Trophoblast cell (in vitro differentiated cells and primary cell): ENCODE data around the gene BRD2.

Experiments
- DNase-seq, 2 donors: peaks; one replicate each; pipeline ENCODE4 v3.0.0-alpha.2; 2016
- H2AFZ ChIP-seq: 2 replicates; pipeline ENCODE4 v1.6.1; 2013; ENCODE audit warnings: low read length, moderate library complexity, mild to moderate bottlenecking; ENCODE audit not compliant: insufficient read depth, poor library complexity
- H2AK5ac ChIP-seq: 2 replicates; pipeline ENCODE4 v1.6.1; 2013; ENCODE audit warnings: mild to moderate bottlenecking, low read length
- H2BK120ac ChIP-seq: 2 replicates; pipeline ENCODE4 v1.6.1; 2013; ENCODE audit warnings: low read length, mild to moderate bottlenecking, moderate library complexity; ENCODE audit not compliant: insufficient read depth, poor library complexity
- H2BK12ac ChIP-seq: 2 replicates; pipeline ENCODE4 v1.6.1; 2013; ENCODE audit warnings: mild to moderate bottlenecking, low read length, moderate library complexity
- H2BK5ac ChIP-seq: 2 replicates; pipeline ENCODE4 v1.6.1; 2013; ENCODE audit warnings: low read length, low read depth, moderate library complexity, mild to moderate bottlenecking; ENCODE audit not compliant: poor library complexity
- H3K14ac ChIP-seq: 2 replicates; pipeline ENCODE4 v1.6.1; 2013; ENCODE audit warnings: mild to moderate bottlenecking, low read length
- H3K18ac ChIP-seq: 2 replicates; pipeline ENCODE4 v1.6.1; 2013; ENCODE audit warnings: mild to moderate bottlenecking, low read length
- H3K23ac ChIP-seq: 2 replicates; pipeline ENCODE4 v1.6.1; 2013; ENCODE audit warnings: low read length
- H3K27ac ChIP-seq: 2 replicates; pipeline ENCODE4 v1.5.1; 2013; ENCODE audit warnings: low read depth, mild to moderate bottlenecking, inconsistent platforms, low read length, moderate library complexity
- H3K27me3 ChIP-seq: 2 replicates; pipeline ENCODE4 v1.6.1; 2013; ENCODE audit warnings: inconsistent platforms, mild to moderate bottlenecking, low read length, moderate library complexity; ENCODE audit not compliant: insufficient read depth
- H3K36me3 ChIP-seq, 2 experiments: 1 replicate in 1 of 2; 2 replicates in 1 of 2; pipeline ENCODE4 v1.6.1; 2013; ENCODE audit warnings: low read length in 2 of 2, mild to moderate bottlenecking in 2 of 2, moderate library complexity in 1 of 2; ENCODE audit not compliant: insufficient read depth in 2 of 2, control insufficient read depth in 1 of 2
- H3K4ac ChIP-seq: 2 replicates; pipeline ENCODE4 v1.6.1; 2013; ENCODE audit warnings: low read depth, mild to moderate bottlenecking, low read length, moderate library complexity
- H3K4me1 ChIP-seq, 2 experiments: 1 replicate in 1 of 2; 2 replicates in 1 of 2; pipeline ENCODE4 v1.6.1; 2013; ENCODE audit warnings: low read length in 2 of 2, mild to moderate bottlenecking in 2 of 2, moderate library complexity in 1 of 2; ENCODE audit not compliant: insufficient read depth in 2 of 2, control insufficient read depth in 1 of 2
- H3K4me2 ChIP-seq: 2 replicates; pipeline ENCODE4 v1.6.1; 2013; ENCODE audit warnings: inconsistent platforms, mild to moderate bottlenecking, low read length, moderate library complexity
- H3K4me3 ChIP-seq: 2 replicates; pipeline ENCODE4 v1.5.1; 2013; ENCODE audit warnings: mild to moderate bottlenecking, low read depth, low read length, inconsistent platforms
- H3K79me1 ChIP-seq: one replicate; pipeline ENCODE4 v1.6.1; 2013; ENCODE audit warnings: low read length
- H3K79me2 ChIP-seq: 2 replicates; pipeline ENCODE4 v1.6.1; 2013; ENCODE audit warnings: low read length, mild to moderate bottlenecking; ENCODE audit not compliant: control insufficient read depth, insufficient read depth, poor library complexity
- H3K9ac ChIP-seq: 2 replicates; pipeline ENCODE4 v1.6.1; 2013; ENCODE audit warnings: mild to moderate bottlenecking, low read length
- H3K9me3 ChIP-seq: 2 replicates; pipeline ENCODE4 v1.6.1; 2013; ENCODE audit warnings: low read depth, mild to moderate bottlenecking, control low read depth, inconsistent platforms, low read length; ENCODE audit not compliant: insufficient read depth
- H4K12ac ChIP-seq: 2 replicates; pipeline ENCODE4 v1.6.1; 2013; ENCODE audit warnings: low read depth, mild to moderate bottlenecking, low read length, moderate library complexity
- H4K8ac ChIP-seq: 2 replicates; pipeline ENCODE4 v1.6.1; 2013; ENCODE audit warnings: low read depth, mild to moderate bottlenecking, low read length, moderate library complexity
- H4K91ac ChIP-seq: one replicate; pipeline ENCODE4 v1.6.1; 2013; ENCODE audit warnings: low read depth, mild to moderate bottlenecking, low read length, moderate library complexity
- WGBS: extraction: QIAGEN DNeasy Blood & Tissue Kit; methylation state at CpG from one replicate; pipeline ENCODE4 v1.1.7; 2013; ENCODE audit warnings: missing lambda C conversion rate; ENCODE audit not compliant: insufficient read length, insufficient coverage; ENCODE audit errors: extremely low coverage; 5-methylcytosine and 5-hydroxymethylcytosine counted together

The BRD2 gene

DNA sequence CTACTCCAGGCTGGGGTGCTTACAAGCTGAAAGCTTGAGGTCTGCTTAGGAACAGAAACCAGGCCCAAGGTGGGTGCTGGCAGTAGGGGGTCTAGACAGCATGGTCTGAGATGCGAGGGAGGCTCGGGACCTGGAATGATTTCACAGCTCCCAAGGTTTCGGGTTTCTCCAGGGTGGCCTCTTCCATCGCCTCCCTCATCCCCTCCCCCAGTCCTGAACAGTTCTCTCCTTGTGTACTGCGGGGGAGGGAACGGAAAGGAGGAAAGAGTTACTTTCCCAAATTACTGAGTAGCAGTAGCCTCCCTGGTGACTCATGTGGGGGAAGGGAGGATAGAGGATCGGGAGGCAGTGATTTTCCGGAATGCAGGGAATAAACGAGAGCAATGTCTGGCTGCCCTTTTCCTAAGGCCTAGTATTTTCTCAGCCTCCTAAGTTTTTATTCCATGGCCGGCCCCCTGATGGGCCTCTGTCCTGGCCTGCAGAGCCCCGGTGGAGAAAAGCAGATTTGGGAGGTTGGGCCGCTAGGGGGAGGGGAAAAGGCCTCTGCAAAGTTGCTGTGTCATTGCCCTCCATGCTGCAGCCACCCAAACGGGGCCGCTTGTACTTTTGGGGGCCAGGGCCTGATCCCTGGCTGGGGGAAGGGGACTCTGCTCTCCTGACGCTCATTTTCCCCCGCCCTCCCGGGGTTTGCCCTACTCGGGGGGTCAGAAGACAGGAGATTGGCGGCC lies 1.5 kb downstream of the BRD2 start:
- H3K9ac ChIP-seq = peak overlapping the region; percentile 89
- peak overlapping the region; percentile 99 for H3K14ac ChIP-seq
- H3K36me3 ChIP-seq = peaks cover 21 to 22% of the 10 kb centered on the region in 2 experiments

DNA sequence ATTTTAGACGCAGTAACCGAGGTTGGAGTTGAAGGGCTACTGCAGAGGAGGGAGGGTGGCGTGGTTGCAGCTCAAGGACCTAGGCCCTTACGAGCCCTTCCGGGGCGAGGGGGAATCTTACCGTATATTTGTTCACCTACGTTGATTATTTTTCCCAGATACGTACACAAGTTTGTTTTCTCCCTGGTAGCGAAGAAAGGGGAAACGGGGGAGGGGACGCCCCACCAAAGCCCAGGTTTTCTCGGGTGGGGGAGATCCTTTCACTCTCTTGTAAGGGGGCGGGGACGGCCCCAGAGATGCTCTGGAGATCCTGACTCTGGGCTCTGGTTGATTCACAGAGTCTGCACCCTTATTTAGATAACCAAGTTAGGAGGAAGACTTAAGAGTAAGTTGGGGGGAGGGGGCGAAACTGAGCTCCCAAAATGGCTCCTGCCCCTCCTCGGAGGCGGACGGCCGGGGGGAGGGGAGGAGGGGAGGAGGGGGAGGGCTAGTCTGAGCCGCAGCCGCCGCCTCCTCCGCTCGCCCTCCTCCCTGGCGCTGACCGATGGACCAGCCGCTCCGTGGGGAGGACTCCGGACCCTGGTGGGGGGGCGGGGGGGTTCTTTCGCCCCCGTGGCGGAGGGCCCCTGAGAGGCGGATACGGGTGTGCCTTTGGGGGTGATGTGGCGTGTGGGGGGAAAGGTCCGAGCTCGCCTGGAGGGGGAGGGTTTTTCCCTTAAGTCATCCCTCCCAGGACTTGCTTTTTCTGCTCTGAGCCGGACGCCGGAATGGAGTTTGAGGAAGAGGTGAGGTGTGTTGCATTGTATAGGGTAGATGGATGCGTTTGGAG lies 2.2 kb downstream of the BRD2 start:
- Histone ChIP-seq H3K9me3 (peaks cover 2% of the 10 kb centered on the region), H3K23ac (no peak overlapping the region)
- WGBS = no CpG with 5 or more reads among the region's 43 CpGs

More for the DNA sequence above, 1.5 kb downstream of the BRD2 start:
- peak; percentile 73 to 89 for DNase-seq
- Histone ChIP-seq H3K4me3 (peak overlapping the region; percentile 75), H2BK12ac (peak overlapping the region; percentile 33), H3K4me2 (peak overlapping the region; percentile 61), H2BK120ac (peak overlapping the region; percentile 100), H2AK5ac (peak overlapping the region; percentile 96), H3K27me3 (no peaks in the 10 kb centered on the region), H3K23ac (no peak overlapping the region), H3K9me3 (peaks cover 2% of the 10 kb centered on the region), H2BK5ac (peak overlapping the region; percentile 99), H3K79me2 (peaks cover 52% of the 10 kb centered on the region), H2AFZ (peak overlapping the region; percentile 92), H4K12ac (peak overlapping the region; percentile 97), H3K4me1 (peaks cover 0 to 11% of the 10 kb centered on the region in 2 experiments), H3K27ac (peak overlapping the region; percentile 100), H3K18ac (peak overlapping the region; percentile 99), H4K91ac (peak overlapping the region; percentile 100), H3K4ac (peak overlapping the region; percentile 96), H4K8ac (peak overlapping the region; percentile 99), H3K79me1 (peaks cover 40% of the 10 kb centered on the region)
- WGBS = no CpG with 5 or more reads among the region's 19 CpGs

DNA sequence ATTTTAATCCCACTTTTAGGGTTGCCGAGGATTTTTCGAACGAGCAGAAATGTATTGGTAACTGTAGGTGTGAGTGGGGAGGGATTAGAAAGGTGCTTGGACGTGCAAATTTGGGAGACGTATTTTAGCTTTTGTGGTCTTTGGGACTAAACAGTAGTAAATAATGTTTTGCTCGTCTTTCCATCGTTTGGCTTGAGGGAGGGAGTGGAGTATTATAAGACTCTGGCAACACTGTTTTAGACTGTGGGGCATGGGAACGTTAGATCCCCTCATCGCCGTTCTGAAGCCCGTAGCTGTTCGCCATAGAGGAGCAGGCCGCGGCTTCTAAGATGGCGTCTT lies 2.8 kb downstream of the BRD2 start:
- Histone ChIP-seq H4K91ac (peak overlapping the region; percentile 90), H2BK120ac (peak overlapping the region; percentile 50), H2BK12ac (no peak overlapping the region), H2AFZ (no peak overlapping the region), H2AK5ac (peak overlapping the region; percentile 25), H3K4me1 (peaks cover 0 to 12% of the 10 kb centered on the region in 2 experiments), H2BK5ac (peak overlapping the region; percentile 82), H3K9me3 (peaks cover 2% of the 10 kb centered on the region), H3K4me3 (peak overlapping the region; percentile 76), H3K14ac (peak overlapping the region; percentile 90), H4K12ac (peak overlapping the region; percentile 79), H3K18ac (peak overlapping the region; percentile 82), H3K4me2 (peak overlapping the region; percentile 87), H3K79me2 (peaks cover 52% of the 10 kb centered on the region), H3K36me3 (peaks cover 26 to 29% of the 10 kb centered on the region in 2 experiments), H3K27ac (peak overlapping the region; percentile 100), H3K27me3 (no peaks in the 10 kb centered on the region), H4K8ac (peak overlapping the region; percentile 80), H3K23ac (no peak overlapping the region), H3K79me1 (peaks cover 40% of the 10 kb centered on the region), H3K4ac (peak overlapping the region; percentile 91), H3K9ac (peak overlapping the region; percentile 99)
- DNase-seq = peak in 1 of 2 donors; percentile 55
- no CpG with 5 or more reads among the region's 15 CpGs for WGBS

More for the DNA sequence above, 2.2 kb downstream of the BRD2 start:
- H3K79me1 ChIP-seq = peaks cover 40% of the 10 kb centered on the region
- H3K36me3 ChIP-seq = peaks cover 23 to 24% of the 10 kb centered on the region in 2 experiments
- peak overlapping the region; percentile 99 for H3K9ac ChIP-seq
- H2AK5ac ChIP-seq = peak overlapping the region; percentile 96
- peak overlapping the region; percentile 100 for H3K27ac ChIP-seq
- peak overlapping the region; percentile 96 for H3K4ac ChIP-seq
- peak overlapping the region; percentile 99 for H3K18ac ChIP-seq
- H4K8ac ChIP-seq = peak overlapping the region; percentile 99
- peak overlapping the region; percentile 99 for H2BK5ac ChIP-seq
- H3K4me2 ChIP-seq = peak overlapping the region; percentile 87
- peak overlapping the region; percentile 99 for H3K14ac ChIP-seq
- H2BK12ac ChIP-seq = peak overlapping the region; percentile 33
- peak overlapping the region; percentile 100 for H2BK120ac ChIP-seq
- H3K4me1 ChIP-seq = peaks cover 0 to 12% of the 10 kb centered on the region in 2 experiments
- H2AFZ ChIP-seq = peak overlapping the region; percentile 61
- no peaks in the 10 kb centered on the region for H3K27me3 ChIP-seq
- H4K91ac ChIP-seq = peak overlapping the region; percentile 100
- H3K79me2 ChIP-seq = peaks cover 52% of the 10 kb centered on the region
- DNase-seq = peak; percentile 73 to 79
- peak overlapping the region; percentile 97 for H4K12ac ChIP-seq
- H3K4me3 ChIP-seq = peak overlapping the region; percentile 76

DNA sequence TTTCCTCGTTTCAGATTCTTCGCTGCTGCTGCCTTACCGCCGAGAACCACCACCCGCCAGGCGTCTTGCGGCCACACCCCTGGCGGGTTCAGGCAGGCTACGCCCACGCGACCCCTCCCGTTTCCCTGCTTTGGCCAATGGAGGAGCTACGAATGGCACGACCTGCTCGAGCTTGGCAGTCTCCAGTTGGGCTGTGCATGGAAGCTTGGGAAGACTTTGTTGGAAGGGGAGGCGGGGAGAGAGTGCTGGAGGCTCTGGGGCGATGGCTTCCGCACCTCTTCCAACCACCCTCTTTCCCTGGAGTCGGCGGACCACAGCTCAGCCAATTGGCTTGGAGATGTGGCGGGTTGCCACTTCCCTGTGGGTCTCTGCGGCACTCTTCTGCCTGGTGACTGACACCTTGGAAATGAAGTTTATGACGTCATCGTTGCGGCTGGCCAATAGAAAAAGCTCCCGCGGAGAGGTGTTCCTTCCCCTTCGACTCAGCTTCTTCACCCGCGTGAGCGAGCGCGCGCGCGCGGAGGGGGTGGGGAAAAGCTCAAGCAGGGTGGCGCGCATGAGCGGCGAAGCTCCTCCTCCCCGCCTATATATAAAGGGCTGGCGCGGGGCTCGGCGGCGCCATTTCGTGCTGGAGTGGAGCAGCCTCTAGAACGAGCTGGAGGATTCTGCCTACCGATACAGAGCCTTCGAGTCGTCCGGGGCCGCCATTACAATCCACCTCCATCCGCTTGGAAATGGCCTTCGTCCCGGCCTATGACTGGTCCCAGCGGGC lies 3.4 kb downstream of the BRD2 start:
- H3K36me3 ChIP-seq = peaks cover 31 to 35% of the 10 kb centered on the region in 2 experiments
- H2BK120ac ChIP-seq = peak overlapping the region; percentile 50
- H3K14ac ChIP-seq = peak overlapping the region; percentile 90
- H3K9me3 ChIP-seq = peaks cover 2% of the 10 kb centered on the region
- H3K18ac ChIP-seq = peak overlapping the region; percentile 82
- no peak overlapping the region for H2AFZ ChIP-seq
- H2BK12ac ChIP-seq = no peak overlapping the region
- peak overlapping the region; percentile 94 for H3K4ac ChIP-seq
- no peaks in the 10 kb centered on the region for H3K27me3 ChIP-seq
- peak overlapping the region; percentile 100 for H3K27ac ChIP-seq
- peak overlapping the region; percentile 82 for H2BK5ac ChIP-seq
- peaks cover 0 to 12% of the 10 kb centered on the region in 2 experiments for H3K4me1 ChIP-seq
- peak; percentile 100 for DNase-seq
- H3K4me3 ChIP-seq = peak overlapping the region; percentile 99
- no CpG with 5 or more reads among the region's 58 CpGs for whole genome bisulfite sequencing
- peak overlapping the region; percentile 25 for H2AK5ac ChIP-seq
- peak overlapping the region; percentile 90 for H4K91ac ChIP-seq
- H3K79me2 ChIP-seq = peaks cover 52% of the 10 kb centered on the region
- H3K79me1 ChIP-seq = peaks cover 40% of the 10 kb centered on the region
- peak overlapping the region; percentile 87 for H3K4me2 ChIP-seq
- no peak overlapping the region for H3K23ac ChIP-seq
- H3K9ac ChIP-seq = no peak overlapping the region
- peak overlapping the region; percentile 79 for H4K12ac ChIP-seq
- peak overlapping the region; percentile 80 for H4K8ac ChIP-seq
